ENCODE measurements around the gene REEP5. TPM values are rescaled to one million over a fixed set of nuclear protein-coding genes. Genes with fewer than 3 reads are reported as not detected.

Gene REEP5
- total RNA-seq, 1 donor from 2014 or later: 96.4 TPM

GRCh38 chr5:112918679-112919078, 3.3 kb downstream of the REEP5 start:
- H3K27me3 ChIP-seq (ENCODE audit: low read depth): no peaks in the 10 kb centered on the region
- ATAC-seq: no peak
- H3K27ac ChIP-seq: no peak overlapping the region
- H3K4me3 ChIP-seq: no peak overlapping the region
- intact Hi-C loops (cut with DNase I): no loop called here
- no peaks in the 10 kb centered on the region for H3K9me3 ChIP-seq
- TF ChIP-seq CTCF (IDR thresholded peaks at IDR 0.05): no peak
- peaks cover 72% of the 10 kb centered on the region for H3K4me1 ChIP-seq
- H3K36me3 ChIP-seq: peaks cover 60% of the 10 kb centered on the region
- no peak for DNase-seq

- Histone ChIP-seq H3K36me3 (peaks cover 62% of the 10 kb centered on the region), H3K27me3 (ENCODE audit: low read depth) (no peaks in the 10 kb centered on the region), H3K9me3 (no peaks in the 10 kb centered on the region), H3K4me3 (no peak overlapping the region), H3K4me1 (peaks cover 70% of the 10 kb centered on the region), H3K27ac (no peak overlapping the region)
- no peak for DNase-seq
- intact Hi-C loops (cut with DNase I): no loop called here
- ATAC-seq: no peak
- no peak for TF ChIP-seq CTCF (IDR thresholded peaks at IDR 0.05)
Observed at GRCh38 chr5:112918136-112918535, 3.9 kb downstream of the REEP5 start.

GRCh38 chr5:112917453-112917995, 4.5 kb downstream of the REEP5 start:
- DNase-seq: no peak
- intact Hi-C loops (cut with DNase I): no loop called here
- Histone ChIP-seq H3K4me3 (no peak overlapping the region), H3K9me3 (no peaks in the 10 kb centered on the region), H3K36me3 (peaks cover 62% of the 10 kb centered on the region), H3K27me3 (ENCODE audit: low read depth) (no peaks in the 10 kb centered on the region), H3K27ac (no peak overlapping the region), H3K4me1 (peaks cover 64% of the 10 kb centered on the region)
- no peak for ATAC-seq
- no peak for TF ChIP-seq CTCF (IDR thresholded peaks at IDR 0.05)

- ATAC-seq (no peak), DNase-seq (no peak)
- no peaks in the 10 kb centered on the region for H3K27me3 ChIP-seq (ENCODE audit: low read depth)
- intact Hi-C loops (cut with DNase I): no loop called here
- no peak overlapping the region for H3K4me3 ChIP-seq
- TF ChIP-seq CTCF (IDR thresholded peaks at IDR 0.05): no peak
- H3K36me3 ChIP-seq: peaks cover 68% of the 10 kb centered on the region
- peaks cover 60% of the 10 kb centered on the region for H3K4me1 ChIP-seq
- H3K27ac ChIP-seq: no peak overlapping the region
- no peaks in the 10 kb centered on the region for H3K9me3 ChIP-seq
Observed at GRCh38 chr5:112915831-112916230, 6.2 kb downstream of the REEP5 start.

- ATAC-seq (no peak), DNase-seq (no peak)
- Histone ChIP-seq H3K27ac (no peak overlapping the region), H3K36me3 (peaks cover 72% of the 10 kb centered on the region), H3K9me3 (no peaks in the 10 kb centered on the region), H3K4me3 (no peak overlapping the region), H3K4me1 (peaks cover 48% of the 10 kb centered on the region), H3K27me3 (ENCODE audit: low read depth) (no peaks in the 10 kb centered on the region)
- intact Hi-C loops (cut with DNase I): no loop called here
- no peak for TF ChIP-seq CTCF (IDR thresholded peaks at IDR 0.05)
Observed at GRCh38 chr5:112914584-112914983, 7.4 kb downstream of the REEP5 start.

GRCh38 chr5:112910529-112910928, 11.5 kb downstream of the REEP5 start:
- DNase-seq: no peak
- Histone ChIP-seq H3K9me3 (no peaks in the 10 kb centered on the region), H3K4me1 (peaks cover 15% of the 10 kb centered on the region), H3K27me3 (ENCODE audit: low read depth) (no peaks in the 10 kb centered on the region), H3K27ac (no peak overlapping the region), H3K36me3 (peaks cover 54% of the 10 kb centered on the region), H3K4me3 (no peak overlapping the region)
- intact Hi-C loops (cut with DNase I): no loop called here
- no peak for ATAC-seq
- TF ChIP-seq CTCF (IDR thresholded peaks at IDR 0.05): no peak

All from lower lobe of right lung (tissue), 2 donors.